Right renal pelvis (tissue), 4 donors: ENCODE results near the gene ZNF335. TPM values are rescaled to one million over a fixed set of nuclear protein-coding genes. Genes with fewer than 3 reads are reported as not detected.

Experiments used
- DNase-seq, 4 donors: peaks; one replicate each; pipeline ENCODE4 v3.0.0-alpha.2; 2013; ENCODE audit warnings: low read depth in 4 of 4, low spot score in 3 of 4, missing footprints in 1 of 4
- polyA plus RNA-seq, 4 donors: library from polyadenylated mRNA; unstranded; fragments of 120-200 nt; gene quantifications; one replicate each; pipeline ENCODE4 v1.2.1, GENCODE V29; 2013; ENCODE audit not compliant: insufficient read length in 4 of 4

The ZNF335 gene
- 10 to 100 TPM; 12.2 to 14.7 (median 12.9) TPM for polyA plus RNA-seq

DNA sequence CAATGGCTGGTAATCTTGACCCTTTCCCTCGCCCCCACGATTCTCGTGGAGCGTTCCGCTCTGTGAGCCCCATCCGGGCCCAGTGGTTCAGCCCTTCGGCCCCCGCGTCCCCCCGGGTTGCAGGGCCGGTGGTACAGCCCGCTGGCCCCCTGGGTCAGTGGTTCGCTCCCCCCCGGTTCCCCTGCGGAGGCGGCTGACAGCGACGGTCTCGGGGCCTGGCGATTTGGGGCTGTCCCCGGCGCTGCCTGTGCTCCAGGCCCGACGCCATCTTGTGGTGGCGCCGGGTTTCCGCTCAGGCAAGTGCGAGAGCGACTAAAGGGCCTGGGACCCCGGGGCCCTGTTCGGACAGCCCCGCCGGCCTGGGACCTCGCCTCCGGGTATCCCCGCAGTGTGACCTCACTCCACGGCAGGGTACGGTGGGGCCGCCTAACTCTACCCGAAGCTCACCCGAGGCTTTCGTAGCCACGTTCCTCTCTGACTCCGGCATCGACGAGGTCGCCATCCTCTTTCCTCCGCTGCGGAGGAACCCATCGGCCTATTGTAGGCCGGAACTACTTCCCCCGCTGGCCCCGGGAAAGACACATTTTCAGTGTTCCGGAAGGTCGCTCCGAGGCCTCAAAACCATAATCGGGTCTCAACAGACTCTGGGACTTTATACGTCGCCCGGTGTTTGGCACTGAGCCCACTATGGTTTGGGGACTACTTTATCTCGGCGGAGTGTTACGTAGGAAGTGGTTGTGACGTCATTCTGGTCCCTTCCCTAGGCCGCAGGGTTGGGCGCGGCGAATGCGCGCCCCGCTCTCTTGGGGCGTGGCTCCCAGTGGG lies at the start of gene ZNF335:
Gene ZNF335, minus strand, starts transcription at position 529 of the 825 bp plus-strand sequence. CDS start 793 bp downstream, outside the sequence.
- DNase-seq: peak; percentile 93 to 97 (median 94)

GRCh38 chr20:46020555-46020954 lies 48.6 kb upstream of the ZNF335 start:
- no peak for DNase-seq

DNA sequence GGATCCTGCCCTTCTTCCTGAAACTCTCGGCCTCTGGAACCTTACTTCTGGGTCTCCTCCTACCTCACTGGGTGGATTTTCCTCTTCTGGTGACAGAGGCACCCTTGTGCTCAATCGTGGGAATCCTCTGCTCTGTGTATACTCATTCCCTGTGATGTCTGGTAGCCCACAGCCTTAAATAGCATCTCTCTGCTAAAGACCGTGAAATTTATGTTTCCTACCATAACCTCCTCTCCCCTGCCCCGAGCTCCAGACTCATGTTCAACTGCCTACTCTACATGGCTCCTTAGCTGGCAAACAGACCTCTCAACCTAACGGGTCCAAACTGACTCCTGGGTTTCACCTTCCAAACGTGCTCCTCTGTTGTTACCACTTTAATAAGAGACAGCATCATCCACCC lies 46.6 kb upstream of the ZNF335 start:
- no peak for DNase-seq

- DNase-seq: no peak
These were observed 46.1 kb upstream of the ZNF335 start for GRCh38 chr20:46018112-46018511.

- no peak for DNase-seq
These were observed 45.3 kb upstream of the ZNF335 start for GRCh38 chr20:46017272-46017671.

GRCh38 chr20:46014517-46015396 lies 42.8 kb upstream of the ZNF335 start:
- DNase-seq: no peak

- DNase-seq: peak in 1 of 4 donors; percentile 18
These were observed 42.0 kb upstream of the ZNF335 start for GRCh38 chr20:46013829-46014516.

DNA sequence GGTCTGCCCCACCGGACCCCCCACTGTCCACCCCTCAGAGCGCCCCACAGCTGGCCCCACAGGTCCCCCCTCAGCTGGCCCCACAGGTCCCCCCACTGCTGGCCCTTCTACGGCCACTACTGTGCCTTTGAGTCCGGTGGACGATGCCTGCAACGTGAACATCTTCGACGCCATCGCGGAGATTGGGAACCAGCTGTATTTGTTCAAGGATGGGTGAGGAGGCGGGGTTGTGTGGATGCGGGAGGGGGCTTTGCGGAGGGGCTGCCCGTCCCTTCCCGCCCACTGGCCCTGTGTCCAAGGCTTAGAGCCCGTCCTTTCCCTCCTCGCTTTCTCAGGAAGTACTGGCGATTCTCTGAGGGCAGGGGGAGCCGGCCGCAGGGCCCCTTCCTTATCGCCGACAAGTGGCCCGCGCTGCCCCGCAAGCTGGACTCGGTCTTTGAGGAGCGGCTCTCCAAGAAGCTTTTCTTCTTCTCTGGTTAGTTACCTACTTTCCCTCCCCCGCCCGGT lies 41.4 kb upstream of the ZNF335 start:
- no peak for DNase-seq

DNA sequence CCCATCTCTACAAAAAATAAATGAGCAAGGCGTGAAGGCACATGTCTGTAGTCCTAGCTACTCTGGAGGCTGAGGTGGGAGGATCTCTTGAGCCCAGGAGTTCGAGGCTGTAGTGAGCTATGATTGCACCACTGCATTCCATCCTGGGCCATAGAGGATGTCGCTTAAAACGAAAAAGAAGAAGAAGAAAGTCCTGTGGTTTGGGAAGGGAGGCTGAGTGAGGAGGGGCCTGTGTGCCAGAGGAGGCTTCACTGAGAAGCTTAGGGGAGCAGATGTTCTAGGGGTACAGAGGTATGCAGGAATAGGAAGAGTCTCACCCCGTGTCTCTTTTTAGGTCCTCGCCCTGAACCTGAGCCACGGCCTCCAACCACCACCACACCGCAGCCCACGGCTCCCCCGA lies 40.9 kb upstream of the ZNF335 start:
- no peak for DNase-seq

DNA sequence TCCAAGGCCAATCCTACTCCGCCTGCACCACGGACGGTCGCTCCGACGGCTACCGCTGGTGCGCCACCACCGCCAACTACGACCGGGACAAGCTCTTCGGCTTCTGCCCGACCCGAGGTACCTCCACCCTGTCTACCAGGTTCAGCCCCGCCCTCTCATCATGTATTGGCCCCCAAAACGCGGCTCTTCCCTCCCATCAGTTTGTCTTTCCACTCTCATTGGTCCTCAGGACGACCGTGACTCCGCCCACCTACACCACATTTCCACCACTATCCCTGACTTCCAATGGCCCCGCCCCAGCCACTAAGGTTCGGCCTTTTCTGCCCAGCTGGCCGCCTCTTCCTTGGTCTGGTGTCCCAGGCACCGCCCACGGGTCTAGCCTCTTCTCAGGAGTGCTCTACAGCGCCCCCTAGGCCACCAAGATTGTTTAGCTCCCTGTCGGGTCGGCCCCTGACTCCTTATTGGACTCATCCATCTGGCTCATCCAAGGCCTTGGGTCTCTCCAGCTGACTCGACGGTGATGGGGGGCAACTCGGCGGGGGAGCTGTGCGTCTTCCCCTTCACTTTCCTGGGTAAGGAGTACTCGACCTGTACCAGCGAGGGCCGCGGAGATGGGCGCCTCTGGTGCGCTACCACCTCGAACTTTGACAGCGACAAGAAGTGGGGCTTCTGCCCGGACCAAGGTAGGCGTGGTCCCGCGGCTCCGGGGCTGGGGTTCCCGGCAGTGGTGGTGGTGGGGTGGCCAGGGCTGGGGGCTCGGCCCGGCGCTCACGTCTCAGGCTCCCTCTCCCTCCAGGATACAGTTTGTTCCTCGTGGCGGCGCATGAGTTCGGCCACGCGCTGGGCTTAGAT lies 39.9 kb upstream of the ZNF335 start:
- DNase-seq: peak in 1 of 4 donors; percentile 7

GRCh38 chr20:46010491-46011391 lies 38.7 kb upstream of the ZNF335 start:
- no peak for DNase-seq

DNA sequence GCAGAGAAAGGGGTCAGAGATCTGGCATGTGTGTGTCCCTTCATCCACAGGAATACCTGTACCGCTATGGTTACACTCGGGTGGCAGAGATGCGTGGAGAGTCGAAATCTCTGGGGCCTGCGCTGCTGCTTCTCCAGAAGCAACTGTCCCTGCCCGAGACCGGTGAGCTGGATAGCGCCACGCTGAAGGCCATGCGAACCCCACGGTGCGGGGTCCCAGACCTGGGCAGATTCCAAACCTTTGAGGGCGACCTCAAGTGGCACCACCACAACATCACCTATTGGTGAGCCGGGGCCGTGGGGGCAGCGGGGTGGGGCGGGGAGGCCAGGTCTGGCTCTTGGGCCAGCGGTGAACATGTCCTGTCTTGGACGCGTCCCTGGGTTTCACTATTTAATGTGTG lies 37.8 kb upstream of the ZNF335 start:
- no peak for DNase-seq

- no peak for DNase-seq
These were observed 35.7 kb upstream of the ZNF335 start for GRCh38 chr20:46007671-46008070.

- no peak for DNase-seq
These were observed 35.0 kb upstream of the ZNF335 start for GRCh38 chr20:46006964-46007363.

- no peak for DNase-seq
These were observed 34.2 kb upstream of the ZNF335 start for GRCh38 chr20:46006022-46006705.

- DNase-seq: no peak
These were observed 33.0 kb upstream of the ZNF335 start for GRCh38 chr20:46004889-46005473.

DNA sequence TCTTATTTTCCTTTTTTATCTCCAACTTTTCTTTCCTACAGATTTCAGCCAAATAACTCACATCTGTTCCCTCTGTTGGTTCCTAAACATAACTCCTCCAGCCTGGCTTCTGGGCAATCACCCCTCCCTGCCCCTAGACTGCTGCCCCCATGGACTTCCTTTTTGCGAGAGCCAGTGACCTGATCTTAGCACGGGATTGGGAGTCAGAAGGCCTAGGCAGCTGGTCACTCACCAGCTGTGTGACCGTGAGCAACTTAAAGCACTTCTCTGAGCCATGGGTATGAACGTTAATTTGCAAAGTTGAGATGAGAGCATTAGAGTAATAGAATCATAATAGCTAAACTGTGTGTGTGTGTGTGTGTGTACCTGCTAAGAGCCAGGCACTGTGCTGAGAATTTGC lies 32.2 kb upstream of the ZNF335 start:
- DNase-seq: no peak

- DNase-seq: no peak
These were observed 30.0 kb upstream of the ZNF335 start for GRCh38 chr20:46002008-46002407.
